WTC11 (cell line): ENCODE measurements around the gene CPXM1.

Experiments used
- CREB1 ChIP-seq: sonication (generic); formaldehyde crosslinking; IDR thresholded peaks from 2 replicates; pipeline ENCODE4 v1.8.0; 2023; ENCODE audit warnings: mild to moderate bottlenecking, missing genetic modification reagents
- CTCF ChIP-seq: fragments of 200-600 bp; IDR thresholded peaks from 2 replicates; pipeline ENCODE4 v1.8.0; 2022; ENCODE audit warnings: antibody characterized with exemption
- E2F5 ChIP-seq: sonication (generic); formaldehyde crosslinking; IDR thresholded peaks from 2 replicates; pipeline ENCODE4 v1.8.1; 2022; ENCODE audit warnings: mild to moderate bottlenecking, moderate library complexity, missing genetic modification reagents
- EMX1 ChIP-seq: fragments of 250-450 bp; sonication (Bioruptor Pico); IDR thresholded peaks from 2 replicates; pipeline ENCODE4 v1.8.0; 2021; ENCODE audit warnings: mild to moderate bottlenecking
- ESRRA ChIP-seq: sonication (generic); formaldehyde crosslinking; IDR thresholded peaks from 2 replicates; pipeline ENCODE4 v1.8.1; 2022; ENCODE audit warnings: mild to moderate bottlenecking, missing genetic modification reagents, borderline replicate concordance
- FOXP4 ChIP-seq: sonication (generic); formaldehyde crosslinking; IDR thresholded peaks from 2 replicates; pipeline ENCODE4 v1.8.0; 2022; ENCODE audit warnings: mild to moderate bottlenecking, missing genetic modification reagents
- IRF2 ChIP-seq: sonication (generic); formaldehyde crosslinking; IDR thresholded peaks from 2 replicates; pipeline ENCODE4 v1.8.0; 2022; ENCODE audit warnings: low read depth, missing genetic modification reagents, borderline replicate concordance
- NFE2L1 ChIP-seq: sonication (generic); formaldehyde crosslinking; IDR thresholded peaks from 2 replicates; pipeline ENCODE4 v1.8.1; 2023; ENCODE audit warnings: missing genetic modification reagents
- NR1H2 ChIP-seq: sonication (generic); formaldehyde crosslinking; IDR thresholded peaks from 2 replicates; pipeline ENCODE4 v1.9.0; 2021; ENCODE audit warnings: mild to moderate bottlenecking, moderate library complexity, missing genetic modification reagents
- RELA ChIP-seq: sonication (generic); formaldehyde crosslinking; IDR thresholded peaks from 2 replicates; pipeline ENCODE4 v1.8.1; 2022; ENCODE audit warnings: missing genetic modification reagents, mild to moderate bottlenecking, borderline replicate concordance
- RORB ChIP-seq: fragments of 250-450 bp; sonication (Bioruptor Pico); IDR thresholded peaks from 2 replicates; pipeline ENCODE4 v1.9.0; 2021; ENCODE audit warnings: mild to moderate bottlenecking
- SMAD3 ChIP-seq: sonication (generic); formaldehyde crosslinking; IDR thresholded peaks from 2 replicates; pipeline ENCODE4 v1.8.0; 2022; ENCODE audit warnings: missing genetic modification reagents, mild to moderate bottlenecking, borderline replicate concordance
- SP1 ChIP-seq: sonication (generic); formaldehyde crosslinking; conservative IDR thresholded peaks from 2 replicates; pipeline ENCODE4 v1.8.1; 2022; ENCODE audit warnings: missing genetic modification reagents
- ZNF281 ChIP-seq: sonication (generic); formaldehyde crosslinking; IDR thresholded peaks from 2 replicates; pipeline ENCODE4 v1.8.0; 2023; ENCODE audit warnings: mild to moderate bottlenecking, missing genetic modification reagents

GRCh38 chr20:2775139-2775538 lies 25.3 kb downstream of the CPXM1 start:
- TF ChIP-seq RELA (no peak), E2F5 (CRISPR knock-in tag) (no peak), NR1H2 (no peak), SP1 (CRISPR knock-in tag) (no peak), ZNF281 (CRISPR knock-in tag) (no peak), CTCF (no peak), ESRRA (CRISPR knock-in tag) (no peak), EMX1 (CRISPR knock-in tag) (no peak), SMAD3 (CRISPR knock-in tag) (no peak), FOXP4 (CRISPR knock-in tag) (no peak), CREB1 (no peak), NFE2L1 (CRISPR knock-in tag) (no peak), IRF2 (CRISPR knock-in tag) (no peak), RORB (CRISPR knock-in tag) (no peak)
